ENCODE results near the gene EEF2K. TPM values are rescaled to one million over a fixed set of nuclear protein-coding genes. Genes with fewer than 3 reads are reported as not detected.

The EEF2K gene
- total and polyA plus RNA-seq, 2 of the 13 experiments (the other 11 are each of a cell fraction or from before 2014, with no cell fraction given) = 22.0 to 23.8 TPM

- TF ChIP-seq ZBTB44 (CRISPR knock-in tag; IDR thresholded peaks at IDR 0.05) = peak; percentile 96
- no peak; the same call in 1 of the 2 replicates for TF ChIP-seq ATF5 (CRISPR knock-in tag; IDR thresholded peaks at IDR 0.05; ENCODE audit: low read depth)
- peak; percentile 99 for TF ChIP-seq ZNF670 (CRISPR knock-in tag; IDR thresholded peaks at IDR 0.05; ENCODE audit: borderline replicate concordance)
- no peak; the same call in 1 of the 2 replicates for TF ChIP-seq GZF1 (CRISPR knock-in tag; IDR thresholded peaks at IDR 0.05)
- peak; percentile 100 for TF ChIP-seq RBM22 (optimal IDR thresholded peaks at IDR 0.05; ENCODE audit: low read length)
- peak; percentile 85 for TF ChIP-seq ZNF768 (CRISPR knock-in tag; IDR thresholded peaks at IDR 0.05)
- peak; percentile 80; the same call in 1 of the 2 replicates for TF ChIP-seq GFI1 (CRISPR knock-in tag; IDR thresholded peaks at IDR 0.05; ENCODE audit: borderline replicate concordance)
- TF ChIP-seq ETS1 (CRISPR knock-in tag; IDR thresholded peaks at IDR 0.05) = peak; percentile 30; the same call in 1 of the 2 replicates
- peak; percentile 100 for TF ChIP-seq KDM5B (CRISPR knock-in tag; IDR thresholded peaks at IDR 0.05; ENCODE audit: borderline replicate concordance)
- peak; percentile 93 for TF ChIP-seq ZNF678 (CRISPR knock-in tag; IDR thresholded peaks at IDR 0.05)
- TF ChIP-seq TIGD3 (CRISPR knock-in tag; IDR thresholded peaks at IDR 0.05; ENCODE audit: borderline replicate concordance) = no peak
- peak; percentile 98 for TF ChIP-seq IKZF5 (CRISPR knock-in tag; IDR thresholded peaks at IDR 0.05)
- TF ChIP-seq ZBTB20 (CRISPR knock-in tag; IDR thresholded peaks at IDR 0.05; ENCODE audit: borderline replicate concordance, low read depth) = peak; percentile 78; the same call in 1 of the 2 replicates
- TF ChIP-seq TBX2 (CRISPR knock-in tag; IDR thresholded peaks at IDR 0.05; ENCODE audit: borderline replicate concordance) = peak; percentile 95
- peak; percentile 90 for TF ChIP-seq TFAP4 (IDR thresholded peaks at IDR 0.05; ENCODE audit: borderline replicate concordance, low read depth)
- no peak; the same call in 1 of the 2 replicates for TF ChIP-seq NPAS2 (CRISPR knock-in tag; IDR thresholded peaks at IDR 0.05; ENCODE audit: borderline replicate concordance)
- TF ChIP-seq TCF7 (IDR thresholded peaks at IDR 0.05; ENCODE audit: low read depth) = 0 out of 2 replicates have a peak, but pooled peaks have one; percentile 8
- peak; percentile 84; the same call in 1 of the 2 replicates for TF ChIP-seq ISL2 (CRISPR knock-in tag; IDR thresholded peaks at IDR 0.05)
- TF ChIP-seq ZNF275 (CRISPR knock-in tag; IDR thresholded peaks at IDR 0.05; ENCODE audit: borderline replicate concordance) = peak; percentile 93; the same call in 1 of the 2 replicates
These were observed 91.2 kb downstream of the EEF2K start, which contains the start of gene POLR3E (continued) for GRCh38 chr16:22297114-22297870.

Measured in HepG2 (cell line).